ENCODE data around the gene CCDC190.
"Not testable (repeated sequence)": the region's sequence is repeated elsewhere in the genome, so short reads cannot be mapped to it uniquely, and the experiment has no call there.

CCDC190 gene

DNA sequence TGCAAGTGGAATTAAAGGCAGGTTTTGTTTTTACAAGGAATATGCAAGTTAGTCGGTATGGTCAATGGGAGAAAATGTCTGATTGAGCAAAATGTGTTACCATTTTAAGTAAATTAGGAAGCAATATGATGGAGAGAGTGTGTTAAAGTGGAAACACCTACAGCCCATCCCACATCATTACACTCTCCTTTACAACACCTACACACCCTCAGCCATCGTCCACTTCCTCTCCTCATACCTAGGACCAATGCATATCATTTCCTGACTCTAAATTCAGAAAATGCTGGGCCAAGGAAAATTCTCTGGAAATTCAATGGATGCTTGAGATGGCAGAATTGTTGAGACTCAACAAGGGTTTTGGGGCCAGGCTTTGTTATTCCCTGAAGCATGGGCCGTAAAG lies 16.4 kb upstream of the CCDC190 start:
- DNase-seq, result no peak

GRCh38 chr1:162876751-162877150 lies 15.8 kb upstream of the CCDC190 start:
- DNase-seq, result no peak

GRCh38 chr1:162873671-162874666 lies 13.0 kb upstream of the CCDC190 start:
- no peak for DNase-seq

GRCh38 chr1:162872981-162873380 lies 12.0 kb upstream of the CCDC190 start:
- no peak for DNase-seq

- DNase-seq, result not testable (repeated sequence)
Observed at GRCh38 chr1:162871417-162871816, 10.4 kb upstream of the CCDC190 start.

GRCh38 chr1:162868972-162869371 lies 8.0 kb upstream of the CCDC190 start:
- no peak for DNase-seq

DNA sequence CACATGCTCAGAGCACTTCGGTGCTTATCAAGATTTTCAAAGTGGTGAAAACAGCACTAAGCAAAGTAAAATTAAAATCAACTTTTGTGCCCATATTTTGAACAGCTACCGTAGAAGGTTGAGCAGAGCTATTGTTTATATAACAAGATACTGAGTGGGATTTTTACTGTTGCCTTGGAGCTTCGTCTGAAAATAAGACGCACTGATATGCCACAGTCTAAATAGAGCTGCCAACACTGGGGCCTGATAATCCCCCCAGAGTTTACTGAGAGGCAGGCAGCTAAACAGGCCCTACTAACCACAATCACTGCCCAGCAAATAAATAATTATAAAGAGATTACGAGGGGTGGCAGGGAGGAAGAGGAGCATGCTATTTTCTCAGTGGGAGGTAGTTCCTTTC lies 650 bp upstream of the CCDC190 start:
- DNase-seq, result no peak

DNA sequence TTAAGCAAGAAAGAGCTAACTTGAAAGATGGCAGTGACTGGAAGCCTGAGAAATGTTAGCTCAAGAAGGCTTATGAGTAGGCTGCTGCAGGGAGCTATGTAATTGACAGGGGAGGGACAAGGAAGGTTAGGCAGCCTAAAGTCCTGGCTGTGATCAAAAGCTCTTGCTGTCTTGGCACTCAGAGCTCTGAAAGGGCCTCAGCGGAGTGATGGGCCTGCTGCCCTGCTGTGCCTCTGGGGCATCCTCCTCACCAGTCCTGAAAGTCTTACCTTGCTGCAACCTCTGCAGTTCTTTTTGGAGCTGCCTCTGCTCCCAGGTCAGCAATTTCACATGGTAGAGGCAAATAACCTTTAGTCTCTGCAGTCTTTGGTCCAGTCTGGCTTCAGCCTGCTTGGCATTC lies 1.8 kb downstream of the CCDC190 start:
- no peak for DNase-seq

- no peak for DNase-seq
Observed at GRCh38 chr1:162857850-162858249, 3.1 kb downstream of the CCDC190 start.

GRCh38 chr1:162856260-162856659 lies 4.7 kb downstream of the CCDC190 start:
- DNase-seq, result no peak

- DNase-seq, result no peak
Observed at GRCh38 chr1:162855461-162856150, 5.4 kb downstream of the CCDC190 start.

GRCh38 chr1:162854245-162854882 lies 6.6 kb downstream of the CCDC190 start:
- peak; percentile 6 to 56 for DNase-seq

- no peak for DNase-seq
Observed at GRCh38 chr1:162851341-162851740, 9.6 kb downstream of the CCDC190 start.

GRCh38 chr1:162849711-162850110 lies 11.3 kb downstream of the CCDC190 start:
- DNase-seq, result no peak

DNA sequence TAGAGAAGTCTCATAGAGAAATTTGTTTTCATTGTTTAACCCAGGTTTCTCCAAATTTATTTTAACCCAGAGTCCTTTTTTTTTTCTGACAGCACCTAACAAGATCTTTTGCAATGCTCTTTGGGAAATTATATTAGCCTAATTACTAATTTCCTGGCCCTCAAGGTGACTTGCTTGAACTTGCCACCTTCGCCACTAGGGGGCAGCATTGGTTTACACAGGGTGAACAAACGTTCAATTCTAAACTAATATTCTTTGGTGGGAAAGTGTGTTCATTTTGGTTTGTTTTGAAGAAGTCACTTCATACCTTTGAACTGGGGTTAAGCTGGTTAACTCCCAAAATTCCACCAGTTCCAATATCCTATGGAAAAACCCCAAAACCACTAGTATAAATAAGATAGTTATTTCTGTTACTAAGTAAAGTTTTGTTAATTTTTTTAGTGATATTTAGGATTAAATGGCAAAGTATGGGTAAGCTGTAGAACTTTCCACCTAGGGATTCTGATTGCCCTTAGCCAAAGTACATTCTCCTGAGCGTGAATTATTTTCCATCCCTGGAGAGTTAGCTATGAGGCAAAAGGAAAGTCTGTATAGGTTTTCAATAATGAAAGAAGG lies 13.0 kb downstream of the CCDC190 start:
- DNase-seq, result peak; percentile 49 to 53

GRCh38 chr1:162846256-162847212 lies 14.4 kb downstream of the CCDC190 start:
- DNase-seq, result no peak

GRCh38 chr1:162844153-162844552 lies 16.8 kb downstream of the CCDC190 start:
- no peak for DNase-seq

DNA sequence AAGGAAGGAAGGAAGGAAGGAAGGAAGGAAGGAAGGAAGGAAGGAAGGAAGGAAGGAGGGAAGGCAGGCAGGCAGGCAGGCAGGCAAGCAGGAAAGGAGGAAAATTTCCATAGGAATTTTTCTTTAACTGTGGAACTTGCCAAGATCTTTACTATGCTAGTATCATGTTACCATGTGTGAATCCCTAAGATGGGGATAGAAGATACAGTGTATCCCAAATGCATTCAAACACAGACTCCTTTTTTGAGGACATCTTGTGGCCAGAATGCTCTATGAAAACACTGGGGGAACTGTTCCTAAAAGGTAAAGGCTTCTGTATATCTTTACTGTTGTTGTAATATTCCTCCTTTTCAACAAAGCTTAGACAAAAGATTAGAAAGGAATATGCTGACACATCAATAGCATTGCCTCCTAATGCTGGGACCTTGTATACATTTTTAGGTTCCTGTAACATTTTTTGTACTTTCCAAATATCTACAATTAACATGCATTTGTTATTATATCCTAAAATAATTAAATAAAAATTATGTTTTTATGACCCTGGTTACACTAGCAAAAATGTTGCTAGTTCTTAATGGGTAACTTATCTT lies 20.6 kb downstream of the CCDC190 start:
- DNase-seq, result no peak

- no peak for DNase-seq
Observed at GRCh38 chr1:162838863-162839262, 22.1 kb downstream of the CCDC190 start.

- DNase-seq, result peak in 1 of 2 donors; percentile 27
Observed at GRCh38 chr1:162835157-162835899, 25.6 kb downstream of the CCDC190 start.

DNA sequence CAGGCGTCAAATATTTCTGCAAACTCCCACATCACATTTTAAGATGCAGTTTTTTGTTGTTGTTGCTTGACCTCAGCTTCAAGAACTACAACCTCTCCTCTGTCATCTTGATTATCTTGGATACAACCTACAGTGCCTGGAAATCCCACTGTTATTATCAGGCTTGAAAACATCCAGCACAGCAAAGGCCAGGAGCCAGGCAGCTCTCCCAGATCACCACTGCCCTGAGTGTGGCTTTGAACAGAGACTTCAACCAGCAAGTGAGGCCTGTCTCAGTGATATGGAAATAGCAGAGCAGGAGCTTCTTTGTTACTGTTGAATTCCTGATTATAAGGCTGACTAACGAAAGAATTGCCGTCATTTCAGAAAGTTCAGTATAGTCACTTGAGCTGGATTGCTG lies 28.5 kb downstream of the CCDC190 start:
- DNase-seq, result no peak

All from hippocampal formation (tissue), 2 donors.